Central memory CD4-positive, alpha-beta T cell (primary cell): ENCODE data around the gene MOSMO.
"Not testable (repeated sequence)": the region's sequence is repeated elsewhere in the genome, so short reads cannot be mapped to it uniquely, and the experiment has no call there.

Source experiments
- DNase-seq: peaks from one replicate; pipeline ENCODE4 v3.0.0; 2022
- total RNA-seq, 3 experiments: gene quantifications; one replicate each; lab custom pipeline; 2026; lab: John Stamatoyannopoulos, UW

The MOSMO gene
- total RNA-seq, result 14.9 to 31.8 (median 16.8) reads per million in 3 experiments

GRCh38 chr16:22007509-22008214, at the start of gene MOSMO:
MOSMO (plus strand) TSS chr16:22008111; CDS start chr16:22008302, 191 bp downstream.
- DNase-seq, result peak; percentile 55

GRCh38 chr16:21959050-21959449, 48.9 kb upstream of the MOSMO start:
- no peak for DNase-seq

GRCh38 chr16:21962475-21962874, 45.4 kb upstream of the MOSMO start:
- no peak for DNase-seq

- no peak for DNase-seq
Observed at GRCh38 chr16:21963887-21964286, 44.0 kb upstream of the MOSMO start.

GRCh38 chr16:21964353-21964752, 43.6 kb upstream of the MOSMO start:
- DNase-seq, result no peak

GRCh38 chr16:21971856-21972255, 36.1 kb upstream of the MOSMO start:
- no peak for DNase-seq

GRCh38 chr16:21973945-21974344, 34.0 kb upstream of the MOSMO start:
- no peak for DNase-seq

- no peak for DNase-seq
Observed at GRCh38 chr16:21980032-21980431, 27.9 kb upstream of the MOSMO start.

- DNase-seq, result no peak
Observed at GRCh38 chr16:21982108-21982507, 25.8 kb upstream of the MOSMO start.

- DNase-seq, result no peak
Observed at GRCh38 chr16:21984062-21984461, 23.8 kb upstream of the MOSMO start.

- DNase-seq, result no peak
Observed at GRCh38 chr16:21985524-21985923, 22.4 kb upstream of the MOSMO start.

- DNase-seq, result no peak
Observed at GRCh38 chr16:21986692-21987246, 21.1 kb upstream of the MOSMO start.

GRCh38 chr16:21987498-21987897, 20.4 kb upstream of the MOSMO start:
- no peak for DNase-seq

GRCh38 chr16:21989133-21989532, 18.8 kb upstream of the MOSMO start:
- DNase-seq, result no peak

GRCh38 chr16:21989751-21990150, 18.2 kb upstream of the MOSMO start:
- no peak for DNase-seq

GRCh38 chr16:21990381-21990944, 17.4 kb upstream of the MOSMO start:
- DNase-seq, result no peak

GRCh38 chr16:21991621-21992020, 16.3 kb upstream of the MOSMO start:
- no peak for DNase-seq

GRCh38 chr16:21994856-21995465, 12.9 kb upstream of the MOSMO start:
- no peak for DNase-seq

GRCh38 chr16:21996923-21997696, 10.8 kb upstream of the MOSMO start:
- DNase-seq, result no peak

- no peak for DNase-seq
Observed at GRCh38 chr16:21997697-21998480, 10.0 kb upstream of the MOSMO start.

- DNase-seq, result no peak
Observed at GRCh38 chr16:22001591-22001990, 6.3 kb upstream of the MOSMO start.

- not testable (repeated sequence) for DNase-seq
Observed at GRCh38 chr16:22002047-22002446, 5.9 kb upstream of the MOSMO start.
